CD4-positive, alpha-beta T cell treated with Interleukin-1 beta for 1 hour (primary cell): ENCODE results near the gene WSCD2.

ENCODE experiments used
- DNase-seq, 2 donors: peaks; one replicate each; pipeline ENCODE4 v3.0.0-alpha.2; 2020 to 2022

Gene WSCD2

DNA sequence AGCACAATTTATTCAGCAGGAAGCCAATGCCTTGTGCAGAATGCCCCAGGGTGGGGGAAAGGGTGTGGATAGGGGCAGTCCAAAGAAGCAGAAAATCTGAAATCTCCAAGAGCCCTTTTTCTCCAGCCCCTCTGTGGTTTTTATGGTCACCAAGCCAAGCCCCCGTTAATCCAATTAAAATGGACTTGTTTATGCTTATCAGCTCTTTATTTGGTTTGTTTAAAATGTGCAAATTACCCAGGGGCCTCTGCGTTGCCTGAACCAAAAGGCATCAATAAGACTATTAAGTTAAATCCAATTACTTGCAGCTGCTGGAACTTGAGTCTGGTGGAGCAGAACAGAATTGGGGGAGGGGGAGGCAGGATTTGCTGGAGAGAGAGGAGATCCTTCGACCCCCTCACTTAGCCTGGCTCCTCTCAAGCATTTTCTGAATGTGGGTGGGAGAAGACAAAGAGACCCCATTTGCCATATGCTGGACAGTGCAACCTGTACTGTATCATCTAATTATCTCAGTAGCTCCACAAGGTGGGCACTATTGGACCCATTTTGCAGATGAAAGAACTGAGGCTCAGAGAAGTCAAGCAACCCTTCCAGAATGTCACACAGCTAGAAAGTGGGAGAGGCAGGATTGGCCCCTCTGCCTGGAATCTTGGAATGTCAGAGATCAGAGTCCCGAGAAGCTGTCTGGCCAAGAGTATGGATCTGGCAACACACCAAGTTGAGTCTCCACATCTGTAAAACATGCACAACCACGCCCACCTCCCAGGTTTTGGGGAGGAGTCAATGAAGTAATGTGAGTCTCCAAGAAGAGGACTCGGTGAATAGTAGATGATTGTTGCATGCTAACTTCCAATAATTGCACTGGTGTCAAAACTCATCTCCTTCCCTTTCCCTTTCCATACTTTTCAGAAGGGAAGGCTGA lies 143.1 kb downstream of the WSCD2 start:
- no peak for DNase-seq

DNA sequence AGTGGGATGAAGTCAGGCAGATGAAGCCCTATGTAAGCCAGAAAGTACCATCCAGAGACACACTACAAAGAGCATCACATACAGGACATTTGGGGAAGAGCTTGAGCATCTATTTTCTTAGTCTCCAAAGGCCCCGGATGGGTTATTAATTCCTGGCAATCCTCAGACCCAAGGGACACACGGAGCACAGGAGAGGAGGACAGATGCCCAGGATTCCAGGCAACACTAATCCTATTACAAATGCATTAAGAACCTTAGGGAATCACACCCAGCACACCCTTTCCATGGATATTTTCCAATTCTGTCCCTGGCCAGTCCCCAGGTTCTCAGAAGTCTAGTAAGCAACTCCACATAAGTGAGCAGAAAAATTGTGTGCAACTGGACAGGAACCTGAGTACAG lies 144.1 kb downstream of the WSCD2 start:
- DNase-seq, result no peak

GRCh38 chr12:108277613-108278012 lies 148.5 kb downstream of the WSCD2 start:
- DNase-seq, result no peak

- DNase-seq, result no peak
Measured at GRCh38 chr12:108282160-108282559, 153.1 kb downstream of the WSCD2 start.

DNA sequence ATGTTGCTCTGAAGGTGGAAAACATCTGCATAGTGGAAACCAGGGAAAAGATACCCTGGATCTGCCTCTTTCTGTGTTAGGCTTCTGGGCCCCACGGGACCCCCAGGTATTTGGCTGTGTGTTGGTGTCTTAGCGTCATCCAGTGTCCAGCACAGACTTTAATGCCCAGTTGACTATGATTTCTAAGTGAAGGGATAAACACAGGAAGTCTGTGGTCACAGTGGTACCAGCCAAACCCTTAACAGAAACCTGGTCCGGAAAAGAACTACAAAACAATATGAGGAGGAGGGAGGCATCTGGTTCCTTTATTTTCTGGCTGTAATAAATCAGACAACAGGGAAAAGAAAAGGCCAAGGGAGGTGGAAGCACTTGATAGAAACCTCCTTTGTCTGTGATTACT lies 153.6 kb downstream of the WSCD2 start:
- DNase-seq, result no peak

DNA sequence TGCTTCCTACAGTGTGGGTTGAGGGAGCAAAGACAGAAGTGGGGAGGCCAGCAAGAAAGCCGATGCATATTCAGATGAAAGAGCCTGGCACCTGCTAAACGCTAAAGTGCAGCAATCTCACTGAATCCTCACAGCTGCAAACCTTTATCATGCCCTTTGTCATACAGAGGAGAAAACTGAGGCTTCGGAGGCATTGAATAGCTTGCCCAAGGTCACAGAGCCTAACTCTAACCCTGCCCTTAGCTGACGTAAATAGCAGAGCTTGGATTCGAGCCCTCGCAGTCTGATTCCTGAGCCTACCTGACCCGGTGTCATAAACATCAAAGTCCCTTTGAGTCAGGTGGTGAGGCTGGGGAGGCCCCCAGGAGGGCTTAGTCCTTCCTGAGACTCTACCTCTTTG lies 155.1 kb downstream of the WSCD2 start:
- DNase-seq, result no peak

DNA sequence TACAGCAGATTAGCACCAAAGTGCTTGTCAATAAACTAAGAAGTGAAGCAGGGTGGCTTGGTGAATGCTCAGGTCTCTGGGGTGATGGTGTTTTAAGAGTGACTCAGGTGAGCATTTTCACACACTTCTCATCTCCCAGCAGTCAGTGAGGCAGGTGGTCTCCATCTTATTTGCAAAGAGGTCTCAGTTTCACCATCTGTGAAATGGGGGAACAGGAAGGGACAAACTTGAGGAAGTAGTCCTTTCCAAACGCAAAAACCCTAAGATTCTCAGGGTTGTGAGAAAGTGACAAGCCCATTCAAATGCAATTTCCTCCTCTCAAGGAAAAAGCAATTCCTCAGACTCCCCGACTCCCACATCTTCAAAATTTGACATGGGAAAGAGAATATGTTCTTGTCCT lies 155.9 kb downstream of the WSCD2 start:
- no peak for DNase-seq

DNA sequence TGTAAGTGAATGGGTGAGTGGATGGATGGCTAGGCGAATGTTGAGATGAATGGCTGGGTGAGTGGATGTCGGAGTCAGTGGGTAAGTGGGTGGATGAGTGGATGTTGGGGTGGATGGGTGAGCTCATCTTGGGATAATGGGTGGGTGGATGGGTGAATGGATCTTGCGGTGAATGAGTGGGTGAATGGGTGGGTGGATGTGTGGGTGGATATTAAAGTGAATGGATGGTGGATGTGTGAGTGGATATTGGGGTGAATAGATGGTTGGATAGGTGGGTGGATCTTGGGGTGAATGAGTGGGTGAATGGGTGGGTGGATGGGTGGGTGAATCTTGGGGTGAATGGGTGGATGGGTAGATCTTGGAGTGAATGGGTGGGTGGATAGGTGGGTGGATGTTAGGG lies 158.1 kb downstream of the WSCD2 start:
- no peak for DNase-seq

DNA sequence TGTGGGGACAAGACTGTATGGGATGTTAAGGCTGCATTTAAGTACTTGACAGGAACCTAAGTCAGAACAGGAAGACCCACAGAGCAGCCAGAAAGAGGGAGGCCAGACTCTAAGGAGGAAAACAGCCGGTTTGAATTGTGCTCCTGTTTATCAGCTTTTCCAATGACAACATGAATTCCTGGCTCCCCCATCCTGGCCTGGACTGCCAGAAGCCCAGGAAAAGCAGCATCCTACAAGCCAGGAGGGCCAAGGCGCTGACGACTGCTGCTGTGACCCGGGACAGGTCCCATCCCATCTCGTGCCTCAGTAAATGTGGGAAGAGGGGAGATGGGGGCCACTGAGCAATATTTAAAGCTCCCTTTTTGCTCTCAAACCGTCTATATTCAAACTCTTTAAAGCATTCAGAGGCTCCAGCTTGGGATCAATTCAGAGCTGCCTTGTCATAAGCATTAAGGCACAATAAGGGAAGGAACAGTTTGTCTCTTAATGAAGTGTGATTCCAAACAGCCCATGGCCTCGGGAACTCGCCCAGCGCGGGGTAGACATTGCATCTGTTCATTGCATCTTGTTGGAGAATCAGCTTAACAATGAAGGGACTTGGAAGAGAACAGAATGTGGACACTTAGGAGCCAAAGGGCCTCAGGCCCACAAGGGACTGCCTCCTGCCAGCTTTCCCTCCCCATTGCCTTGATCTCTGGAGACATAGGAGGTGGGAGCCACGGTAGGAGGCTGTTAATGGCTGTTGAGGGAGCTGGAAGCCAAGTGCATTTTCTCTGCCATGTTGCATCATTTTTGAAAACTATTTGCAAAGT lies 160.5 kb downstream of the WSCD2 start:
- DNase-seq, result no peak

DNA sequence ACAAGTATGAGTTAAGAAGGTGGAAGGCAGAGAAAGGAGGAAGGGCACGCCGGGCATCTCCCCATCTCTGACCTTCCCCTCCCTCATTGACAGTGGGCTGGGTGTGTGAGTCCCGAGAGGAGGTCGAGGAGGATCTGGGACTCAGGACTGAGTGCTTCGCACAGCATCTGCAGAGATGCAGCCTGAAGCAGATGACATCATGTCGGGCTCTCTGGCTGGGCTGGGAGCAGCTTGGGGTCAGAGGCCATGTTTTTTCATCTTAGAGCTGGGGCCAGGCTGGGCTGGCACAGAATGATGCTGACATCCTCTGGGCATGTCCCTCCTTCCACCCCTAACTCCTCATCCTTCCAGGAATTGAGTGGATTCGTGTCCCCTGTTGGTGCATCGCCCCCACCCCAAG lies 166.6 kb downstream of the WSCD2 start:
- DNase-seq, result no peak

DNA sequence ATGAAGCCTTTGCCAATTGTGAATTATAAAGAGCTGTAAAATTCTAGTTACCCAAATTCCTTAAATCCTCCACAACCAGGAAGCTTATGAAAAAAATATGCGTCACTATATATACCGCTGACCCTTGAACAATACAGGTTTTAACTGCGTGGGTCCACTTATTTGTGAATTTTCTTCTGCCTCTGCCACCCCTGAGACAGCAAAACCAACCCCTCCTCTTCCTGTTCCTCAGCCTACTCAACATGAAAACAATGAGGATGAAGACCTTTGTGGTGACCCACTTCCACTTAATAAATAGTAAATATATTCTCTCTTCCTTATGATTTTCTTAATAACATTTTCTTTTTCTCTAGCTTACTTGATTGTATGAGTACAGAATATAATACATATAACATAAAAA lies 167.9 kb downstream of the WSCD2 start:
- DNase-seq, result no peak

- DNase-seq, result no peak
Measured at GRCh38 chr12:108297424-108297823, 168.3 kb downstream of the WSCD2 start.

DNA sequence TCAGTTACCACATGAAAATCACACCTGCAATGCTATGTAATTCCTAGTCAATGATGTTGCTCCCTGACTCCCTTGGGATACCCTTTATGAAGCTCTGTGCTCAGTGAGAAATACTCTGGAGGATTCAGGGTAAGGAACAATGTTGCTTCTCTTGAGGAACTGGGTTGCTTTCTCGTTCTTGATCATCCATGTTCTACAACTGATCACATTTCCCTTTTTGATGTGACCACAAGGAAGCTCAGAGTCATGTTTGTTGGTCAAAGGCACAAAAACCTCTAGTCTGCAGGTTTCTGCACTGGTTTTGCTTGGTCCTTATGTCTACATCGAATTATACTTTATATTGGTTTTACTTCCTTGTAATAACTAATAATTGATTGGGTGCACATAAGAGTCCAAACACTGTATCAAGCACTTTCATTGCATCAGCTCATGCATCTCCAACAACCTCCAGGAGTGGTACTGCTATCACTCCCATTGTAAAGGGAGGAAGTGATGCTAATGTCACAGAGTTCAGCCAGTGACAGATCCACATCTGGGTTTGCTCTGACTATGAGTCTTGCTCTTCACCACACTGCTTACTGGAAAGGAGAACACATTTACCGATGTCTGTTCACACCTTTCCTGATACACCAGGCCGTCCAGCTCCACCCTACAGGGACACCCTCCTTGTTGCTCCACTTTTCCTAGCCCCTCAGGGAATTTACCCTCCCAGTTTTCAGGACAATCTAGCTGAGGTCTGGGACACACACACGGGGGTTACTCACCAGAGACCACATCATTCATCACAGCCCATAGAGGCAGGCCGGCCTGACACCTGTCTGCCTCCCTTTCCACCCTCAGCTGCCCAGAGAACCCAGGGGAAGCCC lies 169.0 kb downstream of the WSCD2 start:
- DNase-seq, result no peak

- DNase-seq, result no peak
Measured at GRCh38 chr12:108298761-108299275, 169.7 kb downstream of the WSCD2 start.

- no peak for DNase-seq
Measured at GRCh38 chr12:108299516-108299915, 170.4 kb downstream of the WSCD2 start.
